Mammary epithelial cell (primary cell): ENCODE results near the gene BSN.

ENCODE experiments used
- CTCF ChIP-seq, 2 donors: IDR thresholded peaks in 1 of 2; conservative IDR thresholded peaks in 1 of 2; 2 replicates each; pipeline ENCODE4 v1.5.1; 2011 to 2012; ENCODE audit warnings: inconsistent platforms in 2 of 2, low read length in 2 of 2, mild to moderate bottlenecking in 2 of 2, control low read depth in 1 of 2, low read depth in 1 of 2; ENCODE audit not compliant: insufficient read depth in 1 of 2; ENCODE audit errors: extremely low read depth in 1 of 2
- EZH2 ChIP-seq: IDR thresholded peaks from 2 replicates; pipeline ENCODE4 v1.6.1; 2012; ENCODE audit warnings: low read length, inconsistent platforms, borderline replicate concordance

- TF ChIP-seq CTCF (conservative IDR thresholded peaks at IDR 0.05 in 1 of 2, IDR thresholded peaks at IDR 0.05 in 1 of 2; ENCODE audit: extremely low read depth in 1 of 2, insufficient read depth in 1 of 2, low read depth in 1 of 2, low read length in 2 of 2) = no peak
- TF ChIP-seq EZH2 = no peak
Measured at GRCh38 chr3:49652218-49652902, 98.1 kb downstream of the BSN start.
